ENCODE results near the gene GABRR3. TPM values are rescaled to one million over a fixed set of nuclear protein-coding genes. Genes with fewer than 3 reads are reported as not detected.

GABRR3 gene
- total RNA-seq, 4 donors from 2014 or later = not detected

- H3K36me3 ChIP-seq = no peaks in the 10 kb centered on the region
- H3K27me3 ChIP-seq = no peaks in the 10 kb centered on the region
- peak; percentile 96 to 99 for DNase-seq (ENCODE audit: low spot score in 2 of 2)
- no peak overlapping the region for H3K27ac ChIP-seq
- WGBS, 2 donors = 28 to 31% methylated on average over 13 of the region's 13 CpGs
- TF ChIP-seq, protein P1, sequence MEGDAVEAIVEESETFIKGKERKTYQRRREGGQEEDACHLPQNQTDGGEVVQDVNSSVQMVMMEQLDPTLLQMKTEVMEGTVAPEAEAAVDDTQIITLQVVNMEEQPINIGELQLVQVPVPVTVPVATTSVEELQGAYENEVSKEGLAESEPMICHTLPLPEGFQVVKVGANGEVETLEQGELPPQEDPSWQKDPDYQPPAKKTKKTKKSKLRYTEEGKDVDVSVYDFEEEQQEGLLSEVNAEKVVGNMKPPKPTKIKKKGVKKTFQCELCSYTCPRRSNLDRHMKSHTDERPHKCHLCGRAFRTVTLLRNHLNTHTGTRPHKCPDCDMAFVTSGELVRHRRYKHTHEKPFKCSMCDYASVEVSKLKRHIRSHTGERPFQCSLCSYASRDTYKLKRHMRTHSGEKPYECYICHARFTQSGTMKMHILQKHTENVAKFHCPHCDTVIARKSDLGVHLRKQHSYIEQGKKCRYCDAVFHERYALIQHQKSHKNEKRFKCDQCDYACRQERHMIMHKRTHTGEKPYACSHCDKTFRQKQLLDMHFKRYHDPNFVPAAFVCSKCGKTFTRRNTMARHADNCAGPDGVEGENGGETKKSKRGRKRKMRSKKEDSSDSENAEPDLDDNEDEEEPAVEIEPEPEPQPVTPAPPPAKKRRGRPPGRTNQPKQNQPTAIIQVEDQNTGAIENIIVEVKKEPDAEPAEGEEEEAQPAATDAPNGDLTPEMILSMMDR (IDR thresholded peaks at IDR 0.05) = peak; percentile 83 to 98 (median 92)
- no peak for TF ChIP-seq EP300 (IDR thresholded peaks at IDR 0.05)
- no peaks in the 10 kb centered on the region for H3K9me3 ChIP-seq
- no peaks in the 10 kb centered on the region for H3K4me1 ChIP-seq
- H3K4me3 ChIP-seq = no peak overlapping the region
These were observed 11.9 kb downstream of the GABRR3 start for GRCh38 chr3:98022978-98023820.

- WGBS, 2 donors = 62 to 64% methylated on average over 5 of the region's 5 CpGs
- TF ChIP-seq POLR2A (IDR thresholded peaks at IDR 0.05) (no peak), EP300 (IDR thresholded peaks at IDR 0.05) (no peak)
- TF ChIP-seq, protein P1 (IDR thresholded peaks at IDR 0.05) = no peak
- no peak overlapping the region for H3K27ac ChIP-seq
These were observed 13.1 kb downstream of the GABRR3 start for GRCh38 chr3:98021830-98022560.

DNA sequence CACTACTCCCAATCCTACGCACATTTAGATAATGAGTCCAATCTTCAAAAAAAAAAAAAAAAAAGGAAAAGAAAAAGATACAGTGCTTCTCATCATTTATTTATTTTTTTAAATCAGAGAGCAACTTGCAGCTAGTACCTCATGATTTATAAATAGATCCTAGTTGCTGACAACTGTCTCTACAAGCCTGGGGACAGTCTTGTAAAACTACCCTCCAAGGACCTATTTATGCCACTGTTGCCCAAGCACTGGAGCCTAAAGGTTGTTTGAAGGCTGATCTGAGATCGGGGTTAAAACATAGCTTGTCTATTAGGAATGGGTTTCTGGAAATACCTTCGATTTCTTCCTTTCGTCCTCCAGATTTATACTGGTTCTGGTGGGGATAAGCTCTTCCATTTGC lies 14.7 kb downstream of the GABRR3 start:
- Histone ChIP-seq H3K36me3 (no peaks in the 10 kb centered on the region), H3K4me3 (no peak overlapping the region), H3K27me3 (no peaks in the 10 kb centered on the region), H3K9me3 (no peaks in the 10 kb centered on the region), H3K27ac (no peak overlapping the region), H3K4me1 (no peaks in the 10 kb centered on the region)
- DNase-seq (ENCODE audit: low spot score in 2 of 2) = no peak
- 93 to 95% methylated on average over 4 of the region's 4 CpGs for WGBS, 2 donors
- TF ChIP-seq POLR2A (IDR thresholded peaks at IDR 0.05) (no peak), EP300 (IDR thresholded peaks at IDR 0.05) (no peak)
- TF ChIP-seq, protein P1 (IDR thresholded peaks at IDR 0.05) = no peak

More at GRCh38 chr3:98021830-98022560, 13.1 kb downstream of the GABRR3 start:
- H3K4me3 ChIP-seq = no peak overlapping the region
- H3K4me1 ChIP-seq = no peaks in the 10 kb centered on the region
- H3K36me3 ChIP-seq = no peaks in the 10 kb centered on the region
- no peaks in the 10 kb centered on the region for H3K27me3 ChIP-seq
- no peak for DNase-seq (ENCODE audit: low spot score in 2 of 2)
- no peaks in the 10 kb centered on the region for H3K9me3 ChIP-seq

GRCh38 chr3:98018301-98018700 lies 16.8 kb downstream of the GABRR3 start:
- no peak overlapping the region for H3K27ac ChIP-seq
- H3K4me3 ChIP-seq = no peak overlapping the region
- peaks cover 0 to 12% (median 5%) of the 10 kb centered on the region in 4 donors for H3K4me1 ChIP-seq
- DNase-seq (ENCODE audit: low spot score in 2 of 2) = no peak
- H3K27me3 ChIP-seq = no peaks in the 10 kb centered on the region
- TF ChIP-seq POLR2A (IDR thresholded peaks at IDR 0.05) (no peak), EP300 (IDR thresholded peaks at IDR 0.05) (no peak)
- TF ChIP-seq, protein P1 (IDR thresholded peaks at IDR 0.05) = no peak
- no peaks in the 10 kb centered on the region for H3K9me3 ChIP-seq
- H3K36me3 ChIP-seq = no peaks in the 10 kb centered on the region
- 94 to 95% methylated on average over 4 of the region's 4 CpGs for WGBS, 2 donors

DNA sequence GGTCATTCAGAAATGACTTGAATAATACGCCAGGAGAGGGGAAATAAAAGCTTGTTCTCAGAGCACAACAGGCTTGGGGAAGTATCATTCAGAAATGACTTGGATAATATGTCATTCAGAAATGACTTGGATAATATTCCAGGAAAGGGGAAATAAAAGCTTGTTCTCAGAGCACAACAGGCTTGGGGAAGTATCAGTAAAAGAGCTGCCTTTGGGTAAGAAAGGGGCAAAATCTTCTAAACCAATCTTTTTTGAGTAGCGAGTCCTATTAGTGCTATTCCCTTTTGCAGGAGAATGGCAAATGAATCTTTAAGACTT lies 20.9 kb downstream of the GABRR3 start:
- no peaks in the 10 kb centered on the region for H3K36me3 ChIP-seq
- no peak overlapping the region for H3K27ac ChIP-seq
- DNase-seq (ENCODE audit: low spot score in 2 of 2) = no peak
- H3K4me1 ChIP-seq = peaks cover 0 to 24% (median 6%) of the 10 kb centered on the region in 4 donors
- TF ChIP-seq EP300 (IDR thresholded peaks at IDR 0.05) = no peak
- TF ChIP-seq, protein P1 (IDR thresholded peaks at IDR 0.05) = no peak
- no peak for TF ChIP-seq POLR2A (IDR thresholded peaks at IDR 0.05)
- H3K4me3 ChIP-seq = no peak overlapping the region
- 69 to 70% methylated on average over 2 of the region's 2 CpGs for WGBS, 2 donors
- no peaks in the 10 kb centered on the region for H3K27me3 ChIP-seq
- no peaks in the 10 kb centered on the region for H3K9me3 ChIP-seq
